ENCODE measurements around the gene SCP2D1.
A peak's percentile ranks its signal among the peaks of the same experiment; 100 is the strongest.

Gene SCP2D1

GRCh38 chr20:18815194-18815942 is 1.8 kb downstream of the SCP2D1 start:
- DNase-seq: no peak

GRCh38 chr20:18822832-18823231 is 9.2 kb downstream of the SCP2D1 start:
- no peak for DNase-seq

GRCh38 chr20:18831830-18832499 is 18.4 kb downstream of the SCP2D1 start:
- no peak for DNase-seq

- DNase-seq: no peak
Observed at GRCh38 chr20:18832546-18833200, 19.1 kb downstream of the SCP2D1 start.

- no peak for DNase-seq
Observed at GRCh38 chr20:18835466-18836256, 22.1 kb downstream of the SCP2D1 start.

- peak; percentile 4 for DNase-seq
Observed at GRCh38 chr20:18837718-18838117, 24.1 kb downstream of the SCP2D1 start.

- no peak for DNase-seq
Observed at GRCh38 chr20:18839507-18840247, 26.1 kb downstream of the SCP2D1 start.

- no peak for DNase-seq
Observed at GRCh38 chr20:18840248-18840645, 26.7 kb downstream of the SCP2D1 start.

GRCh38 chr20:18845017-18845416 is 31.4 kb downstream of the SCP2D1 start:
- no peak for DNase-seq

- DNase-seq: no peak
Observed at GRCh38 chr20:18847226-18847755, 33.7 kb downstream of the SCP2D1 start.

GRCh38 chr20:18849131-18849530 is 35.5 kb downstream of the SCP2D1 start:
- DNase-seq: no peak

GRCh38 chr20:18851629-18852028 is 38.0 kb downstream of the SCP2D1 start:
- no peak for DNase-seq

GRCh38 chr20:18852318-18852717 is 38.7 kb downstream of the SCP2D1 start:
- DNase-seq: no peak

- no peak for DNase-seq
Observed at GRCh38 chr20:18853216-18853615, 39.6 kb downstream of the SCP2D1 start.

GRCh38 chr20:18853946-18854646 is 40.5 kb downstream of the SCP2D1 start:
- DNase-seq: no peak

GRCh38 chr20:18855882-18856281 is 42.3 kb downstream of the SCP2D1 start:
- DNase-seq: no peak

GRCh38 chr20:18856873-18857272 is 43.3 kb downstream of the SCP2D1 start:
- DNase-seq: no peak

GRCh38 chr20:18857640-18858039 is 44.1 kb downstream of the SCP2D1 start:
- no peak for DNase-seq

- no peak for DNase-seq
Observed at GRCh38 chr20:18858816-18859215, 45.2 kb downstream of the SCP2D1 start.

Measured in DMS53 (cell line).